ENCODE data around the gene DDX54.
A peak's percentile ranks its signal among the peaks of the same experiment; 100 is the strongest.
"Not testable (repeated sequence)": the region's sequence is repeated elsewhere in the genome, so short reads cannot be mapped to it uniquely, and the experiment has no call there.

DDX54 gene

GRCh38 chr12:113161415-113162016 lies 23.8 kb downstream of the DDX54 start:
- peak; percentile 23 for DNase-seq

GRCh38 chr12:113159937-113160336 lies 25.3 kb downstream of the DDX54 start:
- no peak for DNase-seq

DNA sequence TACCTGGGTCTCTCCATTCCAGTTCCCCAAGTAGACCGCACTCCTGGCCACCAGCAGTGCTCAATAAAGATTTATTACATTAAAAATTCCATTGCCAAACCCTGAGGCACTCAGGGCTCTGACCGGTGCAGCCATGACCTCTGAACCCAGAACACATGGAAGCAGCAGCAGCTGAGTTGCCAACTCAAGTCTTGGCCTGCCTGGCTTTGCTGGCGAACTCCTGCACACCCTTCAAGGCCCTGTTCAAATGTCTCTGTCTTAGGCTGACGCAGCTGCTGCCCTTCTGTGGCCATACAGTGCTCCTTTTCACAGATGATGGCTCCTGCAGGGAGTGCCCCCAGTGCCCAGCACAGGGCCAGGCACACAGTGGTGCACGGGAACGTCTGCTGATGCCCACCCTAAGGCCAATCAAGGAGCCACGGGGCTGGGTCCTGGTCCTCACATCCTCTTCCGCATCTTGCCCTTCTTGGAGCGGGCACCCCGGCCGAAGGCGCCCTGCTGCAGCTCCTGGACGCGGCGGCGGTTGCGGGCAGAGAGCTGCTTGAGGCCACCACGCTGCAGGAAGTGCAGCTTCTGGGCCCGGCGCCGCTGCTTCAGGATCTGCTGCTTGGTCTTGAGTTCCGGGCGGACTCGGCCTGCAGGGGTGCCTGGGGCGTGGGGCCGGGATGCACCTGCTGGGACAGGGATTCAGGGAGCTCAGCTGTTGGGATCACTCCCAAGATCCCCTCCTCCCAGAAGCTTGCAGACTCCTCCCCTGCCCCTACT lies 26.7 kb downstream of the DDX54 start:
- DNase-seq: no peak

DNA sequence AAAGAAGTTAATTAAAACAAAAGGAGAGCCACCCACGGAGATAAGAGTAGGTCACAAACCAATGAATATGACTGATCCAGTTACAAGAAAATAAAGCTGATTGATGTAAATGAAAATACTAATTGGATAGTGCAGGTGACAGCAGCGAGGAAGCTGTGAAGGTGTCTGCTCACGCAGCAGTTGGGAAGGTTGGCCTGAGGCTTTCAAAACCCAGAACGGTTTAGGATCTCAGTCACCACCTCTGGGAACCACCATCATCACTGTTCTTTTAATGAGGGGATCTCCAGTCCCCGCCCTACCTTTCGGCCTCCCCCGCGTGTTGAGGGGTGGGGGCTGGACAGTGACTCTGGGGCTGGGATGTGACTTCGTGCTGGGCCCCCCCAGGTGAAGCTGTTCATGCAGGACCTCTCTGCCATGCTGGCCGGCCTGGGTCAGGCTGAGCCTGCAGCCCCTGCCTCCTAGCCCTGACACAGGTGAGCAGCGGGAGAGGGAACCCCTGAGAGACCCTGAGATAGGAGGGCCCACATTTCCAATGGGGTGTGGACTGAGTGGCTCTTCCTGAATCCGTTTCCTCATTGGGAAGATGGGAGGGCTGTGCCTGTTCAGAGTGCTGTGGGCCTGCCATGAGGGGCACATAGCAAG lies 27.9 kb downstream of the DDX54 start:
- DNase-seq: no peak

DNA sequence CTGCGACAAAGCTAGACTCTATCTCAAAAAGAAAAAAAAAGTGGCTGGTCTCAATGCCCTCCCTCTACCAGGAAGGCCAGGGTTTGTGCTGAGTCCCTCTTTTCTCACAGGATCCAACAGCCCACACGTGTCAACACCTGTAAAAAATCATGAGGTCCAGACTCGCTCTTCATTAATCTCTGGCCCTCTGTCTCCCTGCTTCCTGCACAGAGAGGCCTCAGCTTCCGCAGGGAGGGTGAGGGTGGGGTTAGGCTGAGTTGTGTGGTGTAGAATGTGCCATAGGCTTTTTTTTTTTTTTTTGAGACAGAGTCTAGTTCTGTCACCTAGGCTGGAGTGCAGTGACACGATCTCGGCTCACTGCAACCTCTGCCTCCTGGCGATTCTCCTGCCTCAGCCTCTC lies 29.6 kb downstream of the DDX54 start:
- DNase-seq: no peak

- no peak for DNase-seq
These were observed 30.2 kb downstream of the DDX54 start for GRCh38 chr12:113155060-113155459.

GRCh38 chr12:113154351-113154973 lies 30.8 kb downstream of the DDX54 start:
- DNase-seq: peak; percentile 12

GRCh38 chr12:113152835-113153814 lies 32.2 kb downstream of the DDX54 start:
- DNase-seq: peak; percentile 69

DNA sequence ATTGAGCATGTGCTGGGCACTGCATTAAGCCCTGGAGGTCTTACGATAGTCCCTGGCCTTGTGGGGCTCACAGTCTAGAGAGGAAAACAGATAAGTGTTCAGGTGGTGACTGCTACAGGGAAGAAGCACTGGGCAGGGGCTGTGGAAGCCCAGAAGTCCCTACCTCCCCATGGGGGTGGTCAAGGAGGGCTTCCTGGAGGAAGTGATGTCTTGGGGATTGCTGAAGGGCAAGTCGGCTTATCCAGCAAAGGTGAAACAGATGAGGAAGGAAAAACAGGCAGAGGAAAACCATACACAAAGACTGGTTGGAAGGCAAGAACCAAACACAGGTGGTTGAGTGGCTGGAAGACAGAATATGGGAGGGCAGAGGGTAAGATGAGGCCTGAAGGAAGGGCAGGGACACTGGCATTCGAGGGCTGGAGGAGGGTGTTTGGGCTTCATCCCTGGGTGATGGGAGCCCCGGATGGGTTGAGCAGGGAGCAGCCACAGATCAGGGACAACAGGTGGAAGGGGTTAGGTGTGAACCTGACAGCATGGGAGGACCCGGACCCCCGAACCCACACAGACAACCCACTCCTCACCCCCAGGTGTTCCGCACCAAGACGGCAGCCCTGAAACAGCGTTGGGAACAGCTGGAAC lies 33.0 kb downstream of the DDX54 start:
- DNase-seq: no peak

GRCh38 chr12:113151655-113152054 lies 33.6 kb downstream of the DDX54 start:
- DNase-seq: no peak

- peak; percentile 63 for DNase-seq
These were observed 35.7 kb downstream of the DDX54 start, which contains the start of gene CFAP73 for GRCh38 chr12:113149361-113150150. Gene CFAP73 (plus strand): TSS chr12:113149724. CDS start chr12:113149858, 134 bp downstream.

DNA sequence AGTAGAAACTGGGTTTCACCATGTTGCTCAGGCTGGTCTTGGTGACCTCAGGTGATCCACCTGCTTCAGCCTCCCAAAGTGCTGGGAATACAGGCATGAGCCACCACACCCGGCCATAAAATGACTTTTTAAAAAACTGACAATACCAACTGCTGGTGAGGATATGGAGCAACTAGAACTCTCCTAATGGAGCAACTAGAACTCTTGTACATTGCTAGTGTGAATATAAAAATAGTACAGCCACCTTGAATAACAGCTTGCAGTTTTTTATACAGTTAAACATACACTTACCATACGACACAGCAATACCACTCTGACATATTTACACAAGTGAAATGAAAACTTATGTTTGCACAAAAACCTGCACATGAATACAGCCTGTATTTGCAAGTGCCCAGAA lies 38.3 kb downstream of the DDX54 start:
- DNase-seq: no peak

DNA sequence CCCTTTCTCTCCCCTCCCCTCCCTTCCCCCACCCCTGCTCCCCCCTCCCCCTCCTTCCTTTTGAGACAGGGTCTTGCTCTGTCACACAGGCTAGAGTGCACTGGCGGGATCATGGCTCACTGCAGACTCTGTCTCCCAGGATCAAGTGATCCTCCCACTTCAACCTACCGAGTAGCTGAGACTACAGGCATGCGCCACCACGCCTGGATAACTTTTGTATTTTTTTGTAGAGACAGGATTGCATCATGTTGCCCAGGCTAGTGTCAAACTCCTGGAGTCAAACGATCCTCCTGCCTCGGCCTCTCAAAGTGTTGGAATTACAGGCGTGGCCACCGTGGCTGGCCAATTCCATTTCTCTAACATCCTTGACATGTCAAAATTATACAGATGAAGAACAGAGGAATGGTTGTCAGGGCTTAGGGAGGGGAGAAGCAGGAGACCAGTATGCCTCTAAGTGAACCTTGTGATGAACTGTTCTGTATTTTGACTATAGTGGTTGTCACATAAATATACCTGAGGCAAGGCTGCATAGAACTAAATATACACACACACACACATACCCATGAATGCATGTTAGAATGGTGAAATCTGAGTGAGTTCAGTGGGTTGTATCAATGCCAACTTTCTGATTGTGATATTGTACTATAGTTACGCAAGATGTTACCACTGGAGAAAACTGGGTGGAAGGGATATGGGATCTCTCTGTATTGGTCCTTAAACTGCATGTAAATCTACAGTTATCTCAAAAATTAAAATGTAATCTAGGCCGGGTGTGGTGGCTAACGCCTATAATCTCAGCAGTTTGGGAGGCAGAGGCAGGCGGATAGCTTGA lies 39.3 kb downstream of the DDX54 start:
- DNase-seq: no peak

GRCh38 chr12:113144806-113145205 lies 40.5 kb downstream of the DDX54 start:
- no peak for DNase-seq

- no peak for DNase-seq
These were observed 41.3 kb downstream of the DDX54 start for GRCh38 chr12:113143959-113144358.

DNA sequence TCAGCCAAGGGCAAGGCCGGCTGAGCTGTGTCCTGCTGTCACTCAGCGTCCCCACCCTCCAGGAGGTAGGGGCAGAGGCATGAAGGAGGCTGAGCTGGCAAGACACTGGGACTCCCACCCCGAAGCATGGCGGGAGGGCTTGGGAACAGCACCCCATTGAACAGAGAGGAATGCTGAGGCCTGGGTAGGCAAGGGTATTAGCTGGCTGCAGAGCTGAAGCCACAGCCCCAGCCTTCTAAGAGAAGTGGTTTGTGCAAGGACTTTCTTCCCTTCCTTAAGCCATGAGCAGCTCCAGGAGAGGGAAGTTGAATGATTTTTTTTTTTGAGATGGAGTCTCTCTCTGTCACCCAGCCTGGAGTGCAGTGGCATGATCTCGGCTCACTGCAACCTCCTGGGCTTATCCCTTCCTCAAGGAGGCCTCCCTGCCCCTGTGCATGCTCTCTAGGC lies 42.4 kb downstream of the DDX54 start:
- DNase-seq: no peak

GRCh38 chr12:113142173-113142885 lies 42.9 kb downstream of the DDX54 start:
- peak; percentile 56 for DNase-seq

DNA sequence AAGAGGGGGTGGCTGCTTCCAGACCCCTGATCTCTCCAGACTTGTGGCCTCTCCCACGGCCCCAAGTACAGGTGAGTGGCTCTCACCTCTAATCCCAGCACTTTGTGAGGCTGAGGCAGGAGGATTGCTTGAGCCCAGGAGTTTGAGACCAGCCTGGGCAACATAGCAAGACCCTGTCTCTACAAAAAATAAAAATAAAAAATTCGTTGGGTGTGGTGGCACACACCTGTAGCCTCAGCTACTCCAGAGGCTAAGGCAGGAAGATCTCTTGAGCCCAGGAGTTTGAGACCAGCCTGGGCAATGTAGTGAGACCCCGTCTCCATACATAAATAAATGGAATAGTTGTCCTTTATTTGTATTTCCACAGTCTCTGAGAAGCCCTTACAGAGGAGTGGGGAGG lies 43.6 kb downstream of the DDX54 start:
- not testable (repeated sequence) for DNase-seq

- DNase-seq: no peak
These were observed 44.6 kb downstream of the DDX54 start for GRCh38 chr12:113140706-113141105.
